LoVo (cell line): Measurements from ENCODE around the gene HMOX2.

Experiments used
- DNase-seq: peaks from one replicate; pipeline ENCODE4 v3.0.0-alpha.2; 2016; ENCODE audit warnings: low spot score

HMOX2 gene

DNA sequence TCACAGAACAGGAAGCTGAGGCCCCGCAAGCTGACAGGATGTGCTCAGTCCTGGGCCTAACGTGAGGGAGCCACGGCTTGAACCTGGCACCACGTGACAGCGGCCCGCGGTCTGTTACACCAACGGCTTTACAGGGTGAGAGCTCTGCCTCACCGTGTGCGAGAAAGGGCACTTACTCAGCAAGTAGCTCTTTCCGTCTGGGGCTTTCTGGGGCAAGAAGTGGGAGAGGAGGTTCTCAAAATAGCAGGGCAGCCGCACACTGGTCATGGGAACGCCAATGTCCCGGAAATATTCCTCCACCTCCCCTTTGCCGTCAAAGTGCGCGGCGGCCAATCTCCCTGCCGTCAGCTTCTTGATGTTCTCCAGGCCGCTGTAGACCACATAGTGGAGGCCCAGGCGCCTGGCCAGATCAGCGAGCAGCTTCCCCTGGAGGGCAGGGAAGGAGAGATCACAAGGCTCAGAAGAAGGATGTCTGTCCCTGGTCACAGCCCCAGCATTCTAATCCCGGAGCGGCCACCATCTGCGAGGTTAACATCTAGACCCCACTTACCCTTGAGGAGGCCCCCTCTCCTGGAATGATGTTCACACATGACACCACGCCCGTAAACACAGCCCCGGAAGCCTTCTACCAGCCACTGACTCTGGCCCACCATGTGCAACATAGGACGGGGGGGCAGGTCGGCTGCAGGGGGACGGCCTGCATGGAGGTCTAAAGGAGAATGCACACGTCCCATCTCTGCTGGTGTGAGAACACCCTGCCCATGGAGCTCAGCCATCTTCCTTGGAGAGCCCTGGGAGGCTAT lies 10.0 kb upstream of the HMOX2 start:
- DNase-seq = no peak

DNA sequence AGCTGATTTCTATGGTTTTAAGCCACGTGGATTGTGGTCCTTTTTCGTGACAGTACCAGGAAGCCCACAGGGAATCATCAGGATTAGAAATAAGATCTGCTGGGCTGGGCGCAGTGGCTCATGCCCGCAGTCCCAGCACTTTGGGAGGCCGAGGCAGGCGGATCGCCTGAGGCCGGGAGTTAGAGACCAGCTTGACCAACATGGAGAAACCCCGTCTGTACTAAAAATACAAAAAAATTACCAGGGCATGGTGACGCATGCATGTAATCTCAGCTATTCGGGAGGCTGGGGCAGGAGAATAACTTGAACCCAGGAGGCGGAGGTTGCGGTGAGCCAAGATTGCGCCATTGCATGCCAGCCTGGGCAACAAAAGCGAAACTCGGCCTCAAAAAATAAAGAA lies 8.3 kb upstream of the HMOX2 start:
- DNase-seq = no peak

DNA sequence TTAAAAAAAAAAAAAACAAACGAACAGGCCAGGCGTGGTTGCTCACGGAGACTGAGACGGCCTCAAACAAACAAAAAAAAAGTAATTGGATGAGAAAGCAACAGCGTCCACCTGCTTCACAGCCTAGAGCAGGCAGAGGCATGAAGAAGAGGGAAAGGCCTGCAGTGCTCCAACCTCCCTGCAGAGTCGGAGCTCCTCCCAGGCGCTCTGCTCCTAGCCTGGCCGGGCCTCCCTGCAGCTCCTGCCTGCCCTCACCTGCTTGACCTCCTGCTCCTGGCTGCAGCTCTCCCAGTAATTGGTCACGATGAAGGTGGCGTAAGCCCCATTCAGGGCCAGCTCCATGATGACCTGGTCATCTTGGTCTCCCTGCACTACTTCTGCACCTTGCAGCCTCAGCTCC lies 7.2 kb upstream of the HMOX2 start:
- no peak for DNase-seq

DNA sequence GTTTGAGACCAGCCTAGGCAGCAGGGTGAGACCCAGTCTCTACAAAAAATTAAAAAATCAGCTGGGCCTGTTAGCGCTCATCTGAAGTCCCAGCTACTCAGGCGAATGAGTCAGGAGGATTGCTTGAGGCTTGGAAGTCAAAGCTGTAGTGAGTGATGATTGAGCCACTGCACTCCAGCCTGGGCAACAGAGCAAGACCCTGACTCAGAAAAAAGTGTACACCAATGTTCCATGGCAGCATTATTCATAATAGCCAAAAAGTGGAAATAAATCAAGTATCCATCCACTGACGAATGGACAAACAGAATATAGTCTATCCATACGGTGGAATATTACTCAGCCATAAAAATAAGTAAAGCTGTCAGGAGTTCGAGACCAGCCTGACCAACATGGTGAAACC lies 4.3 kb upstream of the HMOX2 start:
- no peak for DNase-seq

DNA sequence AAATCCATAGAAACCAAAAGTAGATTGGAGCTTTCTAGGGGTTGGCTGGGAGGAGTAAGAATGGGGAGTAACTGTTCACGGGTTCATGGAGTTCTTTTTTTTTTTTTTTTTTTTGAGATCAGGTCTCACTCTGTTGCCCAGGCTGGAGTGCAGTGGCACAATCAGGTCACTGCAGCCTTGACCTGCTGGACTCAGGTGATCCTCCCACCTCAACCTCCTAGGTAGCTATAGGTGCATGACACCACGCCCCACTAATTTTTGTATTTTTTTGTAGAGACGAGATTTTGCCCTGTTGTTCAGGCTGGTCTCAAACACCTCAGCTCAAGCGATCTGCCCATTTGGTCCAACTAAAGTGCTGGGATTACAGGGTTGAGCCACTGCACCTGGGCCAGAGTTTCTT lies 3.3 kb upstream of the HMOX2 start:
- no peak for DNase-seq

DNA sequence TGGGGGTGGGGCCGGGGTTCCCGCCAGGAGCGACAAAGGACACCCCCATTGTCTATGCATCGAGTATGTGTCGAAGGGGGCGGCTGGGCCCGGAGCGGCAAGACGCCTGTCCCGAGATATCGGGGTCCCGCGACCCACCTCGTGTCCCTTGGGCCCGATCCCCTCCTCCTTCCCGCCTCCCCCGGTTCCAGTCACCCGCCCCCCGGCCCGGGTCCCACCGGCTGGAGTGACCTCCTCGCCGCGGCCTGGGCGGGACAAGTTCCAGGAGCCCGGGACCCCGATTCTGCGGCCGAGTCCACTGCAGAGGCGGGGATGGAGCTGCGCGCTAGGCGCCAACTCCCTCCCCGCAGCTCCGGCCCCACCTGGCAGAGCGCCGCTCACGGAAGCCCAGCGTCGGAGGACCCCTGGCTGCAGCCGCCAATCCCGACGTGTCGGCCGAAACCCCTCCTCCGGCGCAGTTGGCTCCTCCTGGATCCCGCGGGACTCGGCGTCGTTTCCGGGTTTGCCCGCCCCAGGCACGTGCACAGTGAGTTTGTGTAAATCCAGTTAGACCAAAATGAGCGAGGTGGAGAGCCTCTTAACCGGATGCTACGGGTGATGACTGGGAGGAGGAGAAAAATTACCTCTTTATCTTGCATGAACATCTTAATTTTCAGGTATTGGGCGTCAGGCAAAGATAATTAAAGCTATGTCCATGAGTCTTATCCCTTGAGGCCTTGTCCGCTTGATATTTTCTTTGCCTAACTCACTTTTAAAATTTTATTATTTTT lies 1.8 kb upstream of the HMOX2 start, which contains the start of gene NMRAL1:
NMRAL1 (minus strand) TSS at position 434 of the 770 bp plus-strand sequence. CDS start 493 bp downstream, outside the sequence.
- DNase-seq = peak; percentile 94

DNA sequence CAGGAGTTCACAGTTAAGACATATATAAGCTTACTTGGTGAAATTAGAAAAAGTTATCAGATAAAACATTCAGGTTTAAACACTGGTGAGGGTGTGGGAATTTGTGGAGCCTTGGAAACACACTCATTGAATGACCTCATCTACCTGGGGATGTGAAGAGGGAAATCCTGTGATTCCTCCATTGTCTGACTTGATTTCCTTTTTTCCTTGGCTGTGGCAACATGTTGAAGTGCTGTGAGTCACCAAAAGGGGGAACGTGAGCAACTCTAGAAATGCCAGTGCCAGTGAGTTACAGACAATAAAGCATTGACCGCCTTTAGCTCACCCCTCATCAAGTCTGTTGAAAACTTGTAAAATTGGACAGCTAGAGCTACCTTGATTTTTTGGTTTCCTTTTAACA lies 1.8 kb downstream of the HMOX2 start:
- DNase-seq = peak; percentile 51

DNA sequence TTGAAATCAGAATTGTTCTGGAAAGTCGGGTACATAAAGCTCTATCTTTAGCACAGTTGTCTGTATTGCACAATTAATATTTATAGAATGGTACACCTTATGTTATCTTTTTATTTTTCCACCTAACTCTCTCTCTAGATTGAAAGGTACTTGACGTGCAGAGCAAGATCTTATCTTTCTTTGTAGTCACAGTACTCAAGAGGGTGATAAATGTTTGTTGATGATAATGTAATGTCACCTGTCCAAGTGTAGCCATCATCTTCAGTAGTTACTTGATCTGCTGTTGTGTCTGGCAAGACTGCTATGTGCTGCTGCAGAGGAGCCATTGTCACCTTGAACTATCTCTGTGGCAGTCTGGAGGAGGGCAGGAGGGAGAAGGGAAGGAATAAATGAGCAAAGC lies 5.3 kb downstream of the HMOX2 start:
- no peak for DNase-seq

DNA sequence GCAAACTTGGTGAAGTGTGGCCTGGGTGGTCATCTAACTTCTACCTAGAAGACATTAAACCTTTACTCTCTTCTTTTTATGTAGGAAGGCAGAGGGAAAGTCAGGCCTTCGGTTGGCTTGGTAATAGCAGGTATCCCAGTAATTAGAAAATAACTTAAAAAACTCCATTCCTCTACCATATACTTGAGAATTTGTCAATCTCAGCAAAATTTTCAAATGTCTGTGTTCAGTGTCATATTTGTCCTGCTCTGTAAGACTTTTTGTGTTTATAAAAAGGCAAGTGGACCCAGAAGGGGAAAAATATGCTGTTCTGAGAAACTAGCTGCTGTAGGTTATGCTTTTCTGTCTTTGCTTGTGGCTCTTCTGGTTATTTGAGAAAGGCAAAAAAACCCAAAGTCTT lies 5.8 kb downstream of the HMOX2 start:
- DNase-seq = no peak

DNA sequence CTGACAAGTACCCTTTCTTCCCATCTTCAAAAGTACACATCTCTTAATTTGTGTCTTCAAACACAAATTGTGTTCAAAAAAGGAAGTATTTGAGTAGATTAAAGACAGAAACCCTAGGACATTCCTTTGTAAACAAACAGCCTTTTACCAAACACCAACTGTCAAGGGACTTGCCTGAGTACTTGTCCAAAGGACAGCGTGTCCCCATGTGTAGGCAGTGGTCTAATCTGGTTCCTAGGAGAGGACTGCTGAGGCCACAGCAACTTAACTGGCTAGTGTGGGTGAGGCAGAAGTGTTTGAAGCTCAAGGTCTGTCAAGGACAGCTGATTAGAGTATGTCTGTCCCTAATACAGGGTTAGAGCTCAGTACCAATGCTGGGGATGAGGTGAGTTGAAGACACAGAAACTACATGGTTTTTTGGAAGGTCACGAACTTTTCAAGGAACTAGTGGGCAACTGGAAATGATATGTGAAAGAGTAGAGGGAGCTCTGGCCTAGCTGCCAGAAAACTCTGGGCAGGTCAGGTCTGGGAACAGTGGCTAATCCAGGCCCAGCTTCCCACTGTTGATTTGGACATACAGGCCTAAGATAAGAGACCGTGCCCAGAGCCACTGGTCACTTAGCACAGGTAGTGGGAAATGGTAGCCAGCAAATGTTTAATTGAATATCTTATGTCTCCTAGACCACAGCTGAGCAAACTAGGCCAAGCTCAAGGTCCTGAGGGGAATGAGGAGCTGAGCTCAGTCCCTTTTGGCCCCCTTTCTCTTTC lies 10.1 kb downstream of the HMOX2 start:
- no peak for DNase-seq

DNA sequence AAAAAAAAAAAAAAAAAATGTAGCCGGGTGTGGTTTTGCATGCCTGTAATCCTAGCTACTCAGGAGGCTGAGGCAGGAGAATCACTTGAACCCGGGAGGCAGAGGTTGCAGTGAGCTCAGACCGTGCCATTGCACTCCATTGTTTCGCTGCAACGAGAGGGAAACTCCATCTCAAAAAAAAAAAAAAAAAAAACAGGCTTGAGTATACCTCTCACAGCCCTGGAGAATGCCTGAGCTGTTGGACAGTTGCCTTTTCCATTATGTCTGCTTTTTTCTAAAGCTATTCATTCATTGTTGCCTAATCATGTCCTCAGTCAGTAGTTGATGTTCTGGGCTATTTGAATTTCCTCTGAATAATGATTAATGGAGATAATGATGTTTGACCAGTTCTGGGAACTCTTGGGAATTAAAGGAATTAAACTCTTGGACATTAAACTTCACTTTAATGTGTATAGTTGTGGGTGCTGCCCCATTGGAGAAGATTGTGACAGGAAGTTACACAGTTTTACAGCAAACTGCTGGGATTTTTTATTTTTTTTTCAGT lies 11.8 kb downstream of the HMOX2 start:
- no peak for DNase-seq

DNA sequence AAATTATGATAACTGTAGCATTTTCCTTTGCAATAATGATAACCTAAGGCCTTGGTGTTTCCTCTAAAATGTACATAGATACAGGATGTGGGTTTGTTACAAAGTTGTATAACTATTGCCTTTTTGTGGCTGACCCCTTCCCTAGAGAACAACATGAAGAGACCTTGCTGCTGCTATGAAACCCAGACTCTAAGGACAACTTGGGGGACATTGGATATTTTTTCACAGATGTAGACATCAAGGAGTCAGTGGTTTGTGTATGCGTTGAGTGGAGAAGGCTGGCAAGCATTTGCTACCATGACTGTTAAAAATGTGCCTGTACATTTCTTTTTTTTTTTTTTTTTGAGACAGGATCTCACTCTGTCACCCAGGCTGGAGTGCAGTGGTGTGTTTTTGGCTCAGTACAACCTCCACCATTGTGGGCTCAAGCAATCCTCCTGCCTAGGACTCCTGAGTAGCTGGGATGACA lies 12.3 kb downstream of the HMOX2 start:
- no peak for DNase-seq

DNA sequence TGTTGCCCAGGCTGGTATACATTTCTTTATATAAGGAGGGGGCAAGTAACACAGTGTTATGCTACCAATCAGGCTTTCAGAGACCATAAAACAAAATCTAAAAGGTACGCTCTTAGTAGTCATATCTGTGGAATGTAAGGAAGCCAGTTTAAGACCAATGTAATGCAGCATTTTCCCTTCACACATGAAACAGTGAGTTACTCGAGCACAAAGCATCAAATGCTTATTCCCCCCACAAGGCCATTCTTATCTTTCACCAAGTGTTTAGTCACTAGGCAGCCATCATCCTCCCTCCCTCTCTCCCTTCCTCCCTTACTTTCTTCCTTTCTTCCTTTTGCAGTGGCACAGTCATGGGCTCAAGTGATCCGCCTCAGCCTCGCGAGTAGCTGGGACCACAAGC lies 12.8 kb downstream of the HMOX2 start:
- DNase-seq = no peak

DNA sequence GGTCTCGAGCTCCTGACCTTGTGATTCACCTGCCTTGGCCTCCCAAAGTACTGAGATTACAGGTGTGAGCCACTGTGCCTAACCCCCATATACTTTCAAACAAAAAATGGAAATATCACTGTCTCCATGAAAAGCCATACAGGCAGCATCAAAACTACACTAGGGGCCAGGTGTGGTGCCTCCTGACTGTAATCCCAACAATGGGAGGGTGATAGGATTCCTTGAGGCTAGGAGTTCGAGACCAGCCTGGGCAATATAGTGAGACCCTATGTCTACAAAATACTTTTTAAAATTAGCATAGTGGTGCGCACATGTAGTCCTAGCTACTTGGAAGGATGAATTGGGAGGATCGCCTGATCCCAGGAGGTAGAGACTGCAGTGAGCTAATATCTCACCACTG lies 15.7 kb downstream of the HMOX2 start:
- DNase-seq = no peak

DNA sequence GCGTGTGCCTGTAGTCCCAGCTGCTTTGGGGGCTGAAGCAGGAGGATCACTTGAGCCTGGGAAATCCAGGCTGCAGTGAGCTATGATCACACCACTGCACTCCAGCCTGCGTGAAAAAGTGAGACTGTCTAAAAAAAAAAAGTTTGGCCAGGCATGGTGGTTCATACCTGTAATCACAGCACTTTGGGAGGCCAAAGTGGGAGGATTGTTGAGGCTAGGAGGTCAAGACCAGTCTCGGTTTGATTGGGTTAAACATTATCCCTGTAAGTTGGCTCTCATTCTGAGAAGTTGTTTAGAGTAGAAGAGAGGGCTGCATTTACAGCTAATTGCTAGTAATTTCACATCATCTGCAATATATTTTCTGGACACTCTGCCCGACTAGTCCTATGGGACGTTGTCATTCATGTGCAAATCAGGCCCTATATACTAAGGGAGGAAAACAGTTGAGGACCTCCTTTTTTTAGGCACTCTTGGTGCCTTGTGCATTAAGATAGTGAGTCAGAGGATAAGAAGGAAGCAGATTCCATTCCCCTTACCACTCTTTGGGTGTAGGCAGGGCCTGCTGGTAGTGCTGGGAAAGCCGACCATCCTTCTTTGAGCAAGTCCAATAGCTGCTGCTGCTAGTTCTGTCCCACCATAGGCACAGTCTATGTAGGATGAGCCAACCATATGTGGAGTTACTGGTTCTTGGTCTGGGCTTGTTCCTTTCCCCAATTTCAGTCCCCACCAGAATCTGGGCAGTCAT lies 18.7 kb downstream of the HMOX2 start:
- peak; percentile 47 for DNase-seq

DNA sequence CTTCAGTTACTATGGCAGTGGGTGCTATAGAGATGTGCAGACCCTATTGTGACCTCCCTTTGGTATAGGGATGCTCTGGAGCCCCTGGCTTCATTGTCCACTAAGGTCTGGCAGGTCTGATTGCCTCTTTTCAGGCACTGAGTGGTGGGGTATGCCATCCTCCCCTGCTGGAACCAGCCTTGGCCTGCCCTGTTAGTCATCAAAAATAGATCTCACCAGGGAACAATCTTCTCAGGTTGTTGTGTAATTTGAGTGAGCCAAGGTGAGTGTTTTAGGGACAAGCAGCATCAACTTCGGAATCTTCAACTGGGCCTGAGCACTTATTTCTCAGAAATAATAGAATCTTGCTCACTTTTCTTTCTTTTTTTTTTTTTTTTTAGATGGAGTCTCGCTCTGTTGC lies 19.6 kb downstream of the HMOX2 start:
- no peak for DNase-seq

DNA sequence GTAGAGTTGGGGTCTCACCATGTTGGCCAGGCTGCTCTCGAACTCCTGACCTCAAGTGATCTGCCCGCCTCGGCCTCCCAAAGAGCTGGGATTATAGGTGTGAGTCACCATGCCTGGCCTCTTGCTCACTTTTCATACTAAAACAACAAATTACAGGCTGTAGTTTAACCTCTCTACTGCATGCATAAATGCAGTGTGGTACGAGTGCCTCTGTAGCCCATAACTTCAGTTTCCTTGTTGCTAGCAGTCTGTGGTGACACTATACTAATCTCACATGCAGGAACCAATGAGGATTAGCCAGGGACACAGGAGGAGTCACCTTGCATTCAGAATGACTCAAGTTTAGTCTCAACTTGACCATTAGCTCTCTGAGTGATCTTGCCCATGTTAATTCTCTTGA lies 20.1 kb downstream of the HMOX2 start:
- DNase-seq = no peak

DNA sequence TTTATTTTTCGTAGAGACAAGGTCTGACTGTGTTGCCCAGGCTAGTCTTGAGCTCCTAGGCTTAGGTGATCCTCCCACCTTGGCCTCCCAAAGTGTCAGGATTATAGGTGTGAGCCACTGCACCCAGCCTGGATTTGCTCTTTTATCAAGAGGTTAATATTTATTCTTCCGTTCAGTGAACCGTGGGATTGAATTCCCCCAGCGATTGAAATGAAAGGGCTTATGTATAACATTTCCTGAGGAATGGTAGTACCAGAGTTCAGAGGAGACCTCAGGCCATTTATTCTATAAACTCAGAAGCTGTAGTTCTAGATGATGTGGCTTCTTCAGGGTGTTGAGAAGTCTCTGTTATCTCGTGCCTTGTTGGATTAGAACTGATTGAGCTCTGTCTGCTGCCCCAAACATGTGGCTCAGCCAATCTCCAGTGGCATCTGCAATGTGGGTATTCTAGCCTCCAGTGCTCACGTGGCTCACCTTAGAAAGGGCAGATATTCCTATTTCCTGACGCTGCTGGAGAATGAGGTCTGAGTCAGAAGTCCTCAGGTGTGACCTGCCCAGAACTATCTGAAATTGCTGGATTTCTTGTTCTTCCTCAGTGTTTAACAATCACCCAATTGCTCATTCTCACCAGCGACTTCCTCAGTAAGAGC lies 22.5 kb downstream of the HMOX2 start:
- no peak for DNase-seq

DNA sequence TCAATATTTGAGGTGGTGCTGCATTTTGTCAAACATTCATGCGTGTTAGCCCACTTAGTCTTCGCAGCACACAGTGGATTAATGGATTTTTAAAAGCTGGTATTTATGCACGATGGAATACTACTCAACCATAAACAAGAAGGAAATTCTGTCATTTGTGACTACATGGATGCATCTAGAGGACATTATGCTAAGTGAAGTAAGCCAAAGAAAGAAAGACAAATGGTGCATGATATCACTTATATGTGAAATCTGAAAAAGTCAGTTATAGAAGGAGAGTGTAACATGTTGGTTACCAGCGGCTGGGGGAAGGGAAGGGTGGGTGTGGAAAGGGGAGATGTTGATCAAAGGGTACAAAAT lies 23.0 kb downstream of the HMOX2 start:
- no peak for DNase-seq

DNA sequence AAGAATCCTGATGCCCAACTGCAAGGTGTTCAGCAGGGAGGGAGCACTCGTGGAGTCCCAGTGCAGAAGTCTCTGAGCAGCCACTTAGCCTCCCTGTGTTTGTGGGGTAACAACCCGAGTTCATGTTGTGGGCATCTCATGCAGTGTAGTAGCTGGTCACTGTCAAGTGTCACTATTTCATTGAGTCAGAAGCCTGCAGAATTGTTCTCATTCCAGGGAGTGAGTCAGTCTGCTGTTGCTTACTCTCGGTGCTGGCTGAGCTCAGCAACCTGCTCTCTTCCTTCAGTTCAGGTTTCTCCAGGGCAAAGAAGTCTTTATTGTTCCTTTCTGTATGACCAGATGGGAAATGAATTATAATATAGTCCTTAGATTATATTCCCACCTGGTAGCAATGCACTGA lies 24.1 kb downstream of the HMOX2 start:
- peak; percentile 20 for DNase-seq

DNA sequence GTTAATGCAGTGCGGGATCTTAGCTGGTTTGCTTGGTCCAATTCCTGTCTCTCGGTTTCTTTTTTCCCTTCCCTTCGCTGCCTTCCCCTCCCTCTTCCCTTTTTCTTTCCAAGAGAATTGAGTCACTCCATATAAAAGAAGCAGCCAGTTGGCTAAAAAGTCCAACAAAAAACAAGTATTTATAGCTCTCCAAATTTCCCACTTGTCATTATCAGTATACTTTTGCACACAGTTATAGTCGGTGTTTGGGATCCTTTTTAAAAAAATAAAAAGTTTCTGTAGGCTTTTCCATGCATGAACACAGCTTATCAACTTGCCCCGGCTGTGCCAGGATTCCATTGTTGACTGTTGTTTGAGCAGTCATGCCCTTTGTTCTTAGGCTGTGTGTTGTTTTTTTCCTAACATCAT lies 24.9 kb downstream of the HMOX2 start:
- DNase-seq = no peak
